Measurements from ENCODE around the gene FANCM. TPM values are rescaled to one million over a fixed set of nuclear protein-coding genes. Genes with fewer than 3 reads are reported as not detected.

Gene FANCM, protein sequence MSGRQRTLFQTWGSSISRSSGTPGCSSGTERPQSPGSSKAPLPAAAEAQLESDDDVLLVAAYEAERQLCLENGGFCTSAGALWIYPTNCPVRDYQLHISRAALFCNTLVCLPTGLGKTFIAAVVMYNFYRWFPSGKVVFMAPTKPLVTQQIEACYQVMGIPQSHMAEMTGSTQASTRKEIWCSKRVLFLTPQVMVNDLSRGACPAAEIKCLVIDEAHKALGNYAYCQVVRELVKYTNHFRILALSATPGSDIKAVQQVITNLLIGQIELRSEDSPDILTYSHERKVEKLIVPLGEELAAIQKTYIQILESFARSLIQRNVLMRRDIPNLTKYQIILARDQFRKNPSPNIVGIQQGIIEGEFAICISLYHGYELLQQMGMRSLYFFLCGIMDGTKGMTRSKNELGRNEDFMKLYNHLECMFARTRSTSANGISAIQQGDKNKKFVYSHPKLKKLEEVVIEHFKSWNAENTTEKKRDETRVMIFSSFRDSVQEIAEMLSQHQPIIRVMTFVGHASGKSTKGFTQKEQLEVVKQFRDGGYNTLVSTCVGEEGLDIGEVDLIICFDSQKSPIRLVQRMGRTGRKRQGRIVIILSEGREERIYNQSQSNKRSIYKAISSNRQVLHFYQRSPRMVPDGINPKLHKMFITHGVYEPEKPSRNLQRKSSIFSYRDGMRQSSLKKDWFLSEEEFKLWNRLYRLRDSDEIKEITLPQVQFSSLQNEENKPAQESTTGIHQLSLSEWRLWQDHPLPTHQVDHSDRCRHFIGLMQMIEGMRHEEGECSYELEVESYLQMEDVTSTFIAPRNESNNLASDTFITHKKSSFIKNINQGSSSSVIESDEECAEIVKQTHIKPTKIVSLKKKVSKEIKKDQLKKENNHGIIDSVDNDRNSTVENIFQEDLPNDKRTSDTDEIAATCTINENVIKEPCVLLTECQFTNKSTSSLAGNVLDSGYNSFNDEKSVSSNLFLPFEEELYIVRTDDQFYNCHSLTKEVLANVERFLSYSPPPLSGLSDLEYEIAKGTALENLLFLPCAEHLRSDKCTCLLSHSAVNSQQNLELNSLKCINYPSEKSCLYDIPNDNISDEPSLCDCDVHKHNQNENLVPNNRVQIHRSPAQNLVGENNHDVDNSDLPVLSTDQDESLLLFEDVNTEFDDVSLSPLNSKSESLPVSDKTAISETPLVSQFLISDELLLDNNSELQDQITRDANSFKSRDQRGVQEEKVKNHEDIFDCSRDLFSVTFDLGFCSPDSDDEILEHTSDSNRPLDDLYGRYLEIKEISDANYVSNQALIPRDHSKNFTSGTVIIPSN (N-terminal part only)
- total RNA-seq = 5.6 and 12.4 TPM in 2 replicates
- polyA plus RNA-seq = 5.6 and 9.6 TPM in 2 replicates

DNA sequence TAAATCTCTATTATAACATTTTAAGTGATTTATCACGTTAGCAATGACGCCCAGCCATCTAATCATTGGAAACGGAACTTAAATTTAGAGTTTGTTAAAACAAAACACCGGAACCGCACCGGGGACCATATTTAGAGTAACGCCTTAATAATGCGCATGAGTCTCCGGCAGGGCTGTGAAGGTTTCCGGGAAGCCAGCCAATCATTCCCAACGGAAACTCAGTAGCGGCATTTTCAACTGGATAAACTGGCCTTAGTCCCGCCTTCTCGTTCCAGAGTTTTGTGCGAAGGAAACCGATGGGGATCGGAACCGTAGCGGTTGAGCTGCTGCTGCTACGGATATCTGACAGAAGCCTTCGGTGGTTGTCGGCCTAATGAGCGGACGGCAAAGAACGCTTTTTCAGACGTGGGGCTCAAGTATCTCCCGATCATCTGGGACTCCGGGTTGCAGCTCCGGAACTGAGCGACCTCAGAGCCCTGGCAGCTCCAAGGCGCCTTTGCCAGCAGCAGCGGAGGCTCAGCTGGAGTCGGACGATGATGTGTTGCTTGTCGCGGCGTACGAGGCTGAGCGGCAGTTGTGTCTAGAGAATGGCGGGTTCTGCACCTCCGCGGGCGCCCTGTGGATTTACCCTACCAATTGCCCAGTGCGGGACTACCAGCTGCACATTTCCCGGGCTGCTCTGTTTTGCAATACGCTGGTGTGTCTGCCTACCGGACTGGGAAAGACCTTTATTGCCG is at the start of gene FANCM:
FANCM (plus strand) TSS at position 272 of the 737 bp plus-strand sequence; CDS start at position 374, 102 bp downstream.
- Histone ChIP-seq H3K4me3 (peak within 1 kb of the TSS; percentile 82), H3K27me3 (no peaks in the 10 kb centered on the region), H3K27ac (peak within 1 kb of the TSS; percentile 99), H3K36me3 (no peaks in the 10 kb centered on the region), H3K9me3 (ENCODE audit: low read depth) (no peaks in the 10 kb centered on the region), H3K4me1 (ENCODE audit: low read depth) (peaks cover 24% of the 10 kb centered on the region)
- TF ChIP-seq, protein P1, sequence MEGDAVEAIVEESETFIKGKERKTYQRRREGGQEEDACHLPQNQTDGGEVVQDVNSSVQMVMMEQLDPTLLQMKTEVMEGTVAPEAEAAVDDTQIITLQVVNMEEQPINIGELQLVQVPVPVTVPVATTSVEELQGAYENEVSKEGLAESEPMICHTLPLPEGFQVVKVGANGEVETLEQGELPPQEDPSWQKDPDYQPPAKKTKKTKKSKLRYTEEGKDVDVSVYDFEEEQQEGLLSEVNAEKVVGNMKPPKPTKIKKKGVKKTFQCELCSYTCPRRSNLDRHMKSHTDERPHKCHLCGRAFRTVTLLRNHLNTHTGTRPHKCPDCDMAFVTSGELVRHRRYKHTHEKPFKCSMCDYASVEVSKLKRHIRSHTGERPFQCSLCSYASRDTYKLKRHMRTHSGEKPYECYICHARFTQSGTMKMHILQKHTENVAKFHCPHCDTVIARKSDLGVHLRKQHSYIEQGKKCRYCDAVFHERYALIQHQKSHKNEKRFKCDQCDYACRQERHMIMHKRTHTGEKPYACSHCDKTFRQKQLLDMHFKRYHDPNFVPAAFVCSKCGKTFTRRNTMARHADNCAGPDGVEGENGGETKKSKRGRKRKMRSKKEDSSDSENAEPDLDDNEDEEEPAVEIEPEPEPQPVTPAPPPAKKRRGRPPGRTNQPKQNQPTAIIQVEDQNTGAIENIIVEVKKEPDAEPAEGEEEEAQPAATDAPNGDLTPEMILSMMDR (IDR thresholded peaks at IDR 0.05; ENCODE audit: low read depth, low read length) = no peak
- DNase-seq (ENCODE audit: low read depth in 1 of 2, low spot score in 1 of 2) = peak; percentile 97 to 99

DNA sequence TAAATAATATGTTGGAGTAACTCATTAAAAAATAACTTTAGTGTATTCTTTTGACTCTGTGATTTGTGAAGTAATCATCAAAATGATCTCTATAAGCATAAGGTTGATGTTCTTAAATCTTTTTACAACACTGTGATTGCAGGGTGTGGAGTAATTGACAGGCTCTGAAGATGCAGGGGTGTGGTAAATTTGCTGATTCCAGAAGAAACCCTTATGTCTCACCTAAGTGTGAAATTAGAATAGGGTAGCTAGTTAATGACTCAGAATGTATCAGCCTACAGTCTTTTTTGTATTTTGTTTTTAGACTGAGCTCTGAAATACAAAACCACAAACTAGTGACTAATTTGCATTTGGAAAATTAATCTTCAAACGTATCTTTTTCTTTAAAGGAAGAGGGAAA is 45.9 kb upstream of the FANCM start:
- H3K4me3 ChIP-seq = no peak overlapping the region
- TF ChIP-seq, protein P1 (IDR thresholded peaks at IDR 0.05; ENCODE audit: low read depth, low read length) = no peak
- H3K9me3 ChIP-seq (ENCODE audit: low read depth) = no peaks in the 10 kb centered on the region
- no peak overlapping the region for H3K27ac ChIP-seq
- peak in 1 of 2 donors; percentile 6 for DNase-seq (ENCODE audit: low read depth in 1 of 2, low spot score in 1 of 2)
- no peaks in the 10 kb centered on the region for H3K36me3 ChIP-seq
- H3K27me3 ChIP-seq = no peaks in the 10 kb centered on the region
- peaks cover 34% of the 10 kb centered on the region for H3K4me1 ChIP-seq (ENCODE audit: low read depth)

DNA sequence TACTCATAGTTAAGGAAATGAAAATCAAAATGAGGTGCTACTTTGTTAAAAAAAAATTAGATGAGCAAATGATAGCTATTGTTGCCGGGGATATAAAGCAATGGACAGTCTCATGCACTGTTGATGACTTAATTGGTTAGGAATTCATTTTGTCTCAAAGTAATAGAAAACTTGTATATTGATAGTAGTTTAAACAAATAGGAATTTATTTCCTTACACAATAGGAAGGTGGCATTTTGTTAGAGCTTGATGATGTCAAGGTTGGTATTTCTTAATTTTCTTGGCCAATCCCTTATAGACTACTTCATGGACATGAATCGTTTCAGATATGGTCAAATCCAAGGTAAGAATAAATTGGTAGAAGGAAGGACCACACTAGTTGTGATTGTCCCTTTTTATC is 44.0 kb upstream of the FANCM start:
- no peak overlapping the region for H3K27ac ChIP-seq
- H3K27me3 ChIP-seq = no peaks in the 10 kb centered on the region
- peaks cover 9% of the 10 kb centered on the region for H3K36me3 ChIP-seq
- peak in 1 of 2 donors; percentile 30 for DNase-seq (ENCODE audit: low read depth in 1 of 2, low spot score in 1 of 2)
- no peak overlapping the region for H3K4me3 ChIP-seq
- H3K9me3 ChIP-seq (ENCODE audit: low read depth) = no peaks in the 10 kb centered on the region
- TF ChIP-seq, protein P1 (IDR thresholded peaks at IDR 0.05; ENCODE audit: low read depth, low read length) = no peak
- H3K4me1 ChIP-seq (ENCODE audit: low read depth) = peaks cover 17% of the 10 kb centered on the region

DNA sequence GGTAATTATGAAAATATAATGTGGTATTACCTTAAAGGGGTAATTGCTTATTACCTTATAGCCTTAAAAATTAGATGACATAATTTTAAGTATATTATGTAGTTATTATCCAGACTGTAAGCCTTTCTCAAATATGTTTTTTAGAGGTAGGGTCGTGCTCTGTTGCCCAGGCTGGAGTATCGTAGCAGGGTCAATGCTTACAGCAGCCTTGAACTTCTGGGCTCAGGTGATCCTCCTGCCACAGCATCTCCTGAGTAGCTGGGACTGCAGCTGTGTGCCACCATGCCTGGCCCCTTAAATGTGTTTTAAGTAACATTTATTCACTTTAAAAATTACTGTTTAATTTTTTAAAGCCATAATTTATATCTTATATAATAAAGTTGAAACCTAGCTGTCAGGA is 41.5 kb upstream of the FANCM start:
- TF ChIP-seq, protein P1 (IDR thresholded peaks at IDR 0.05; ENCODE audit: low read depth, low read length) = no peak
- Histone ChIP-seq H3K27me3 (no peaks in the 10 kb centered on the region), H3K4me1 (ENCODE audit: low read depth) (peaks cover 13% of the 10 kb centered on the region), H3K36me3 (peaks cover 17% of the 10 kb centered on the region), H3K4me3 (no peak overlapping the region), H3K9me3 (ENCODE audit: low read depth) (no peaks in the 10 kb centered on the region), H3K27ac (no peak overlapping the region)
- DNase-seq (ENCODE audit: low read depth in 1 of 2, low spot score in 1 of 2) = no peak
